HepG2 (cell line): ENCODE results near the gene BMP2K. TPM values are rescaled to one million over a fixed set of nuclear protein-coding genes. Genes with fewer than 3 reads are reported as not detected.
A peak's percentile ranks its signal among the peaks of the same experiment; 100 is the strongest.

Experiments used
- ATM ChIP-seq: fragments of 450-650 bp; IDR thresholded peaks from 2 replicates; pipeline ENCODE4 v1.7.1; 2017; ENCODE audit warnings: mild to moderate bottlenecking, borderline replicate concordance
- CENPT ChIP-seq: sonication (generic); formaldehyde crosslinking; IDR thresholded peaks from 2 replicates; pipeline ENCODE4 v1.8.0; 2022; ENCODE audit warnings: low read depth, mild to moderate bottlenecking, moderate library complexity, missing genetic modification reagents
- E2F2 ChIP-seq: sonication (generic); formaldehyde crosslinking; IDR thresholded peaks from 2 replicates; pipeline ENCODE4 v1.4.0; 2020; ENCODE audit warnings: missing genetic modification reagents, borderline replicate concordance
- FOSL2 ChIP-seq: sonication (generic); formaldehyde crosslinking; IDR thresholded peaks from 2 replicates; pipeline ENCODE4 v1.4.0; 2020; ENCODE audit warnings: missing genetic modification reagents
- GATAD1 ChIP-seq: IDR thresholded peaks from 2 replicates; pipeline ENCODE4 v1.6.1; 2016; ENCODE audit warnings: missing genetic modification reagents, missing compliant biosample characterization
- GLI4 ChIP-seq: sonication (generic); formaldehyde crosslinking; IDR thresholded peaks from 2 replicates; pipeline ENCODE4 v1.5.1; 2020; ENCODE audit warnings: missing genetic modification reagents, mild to moderate bottlenecking, moderate library complexity, borderline replicate concordance
- GMEB2 ChIP-seq: IDR thresholded peaks from 2 replicates; pipeline ENCODE4 v1.6.1; 2016; ENCODE audit warnings: missing biosample characterization, missing genetic modification reagents, low read depth
- HNRNPUL1 ChIP-seq: fragments of 200-400 bp; formaldehyde crosslinking; IDR thresholded peaks from 2 replicates; pipeline ENCODE4 v1.6.1; 2017; ENCODE audit warnings: low read depth, mild to moderate bottlenecking, low read length, moderate library complexity
- JUNB ChIP-seq: sonication (generic); formaldehyde crosslinking; IDR thresholded peaks from 2 replicates; pipeline ENCODE4 v1.8.0; 2022; ENCODE audit warnings: missing genetic modification reagents, mild to moderate bottlenecking, borderline replicate concordance
- PRMT3 ChIP-seq: sonication (generic); formaldehyde crosslinking; IDR thresholded peaks from 2 replicates; pipeline ENCODE4 v1.8.1; 2022; ENCODE audit warnings: low read depth, mild to moderate bottlenecking, moderate library complexity, missing genetic modification reagents, borderline replicate concordance
- TGIF2 ChIP-seq: IDR thresholded peaks from 2 replicates; pipeline ENCODE4 v1.6.1; 2016; ENCODE audit warnings: control low read depth, missing compliant biosample characterization
- ZNF230 ChIP-seq: sonication (generic); formaldehyde crosslinking; IDR thresholded peaks from 2 replicates; pipeline ENCODE4 v1.4.0; 2020; ENCODE audit warnings: mild to moderate bottlenecking, missing genetic modification reagents
- ZNF296 ChIP-seq: sonication (generic); formaldehyde crosslinking; conservative IDR thresholded peaks from 2 replicates; pipeline ENCODE4 v1.5.0; 2020; ENCODE audit warnings: mild to moderate bottlenecking, missing genetic modification reagents
- ZNF407 ChIP-seq: sonication (generic); formaldehyde crosslinking; IDR thresholded peaks from one replicate; pipeline ENCODE4 v1.5.1; 2020; ENCODE audit warnings: mild to moderate bottlenecking, missing genetic modification reagents; ENCODE audit errors: not compliant biosample characterization
- ZNF556 ChIP-seq: sonication (generic); formaldehyde crosslinking; IDR thresholded peaks from 2 replicates; pipeline ENCODE4 v1.4.0; 2020; ENCODE audit warnings: mild to moderate bottlenecking, missing genetic modification reagents, borderline replicate concordance
- polyA plus RNA-seq, 8 experiments: library from polyadenylated mRNA; depleted of rRNA in 3 of 8; stranded (reverse) in 7 of 8; unstranded in 1 of 8; fragments of >200 nt; fragmentation: Illumina TruSeq in 4 of 8; extraction: Trizol in 4 of 8; gene quantifications; 2 replicates each; pipeline versions ENCODE4 v1.2.1 to v1.2.3, GENCODE V29; 2011 to 2016; ENCODE audit warnings: low read depth in 4 of 8, missing spikeins in 1 of 8, mixed read lengths in 1 of 8; ENCODE audit not compliant: insufficient read depth in 1 of 8
- total RNA-seq, 5 experiments: library from RNA; depleted of rRNA; stranded (reverse); fragments of >200 nt; fragmentation: Illumina TruSeq; extraction: Trizol; gene quantifications; 2 replicates each; pipeline ENCODE4 v1.2.3, GENCODE V29; 2016; ENCODE audit warnings: low read depth in 1 of 5
- TF ChIP-seq, protein P1 (sequence below): IDR thresholded peaks from 2 replicates; pipeline ENCODE4 v1.6.1; 2016; ENCODE audit warnings: low read depth

BMP2K gene
- total and polyA plus RNA-seq, 2 of the 13 experiments (the other 11 are each of a cell fraction or from before 2014, with no cell fraction given): 8.6 to 15.2 TPM

DNA sequence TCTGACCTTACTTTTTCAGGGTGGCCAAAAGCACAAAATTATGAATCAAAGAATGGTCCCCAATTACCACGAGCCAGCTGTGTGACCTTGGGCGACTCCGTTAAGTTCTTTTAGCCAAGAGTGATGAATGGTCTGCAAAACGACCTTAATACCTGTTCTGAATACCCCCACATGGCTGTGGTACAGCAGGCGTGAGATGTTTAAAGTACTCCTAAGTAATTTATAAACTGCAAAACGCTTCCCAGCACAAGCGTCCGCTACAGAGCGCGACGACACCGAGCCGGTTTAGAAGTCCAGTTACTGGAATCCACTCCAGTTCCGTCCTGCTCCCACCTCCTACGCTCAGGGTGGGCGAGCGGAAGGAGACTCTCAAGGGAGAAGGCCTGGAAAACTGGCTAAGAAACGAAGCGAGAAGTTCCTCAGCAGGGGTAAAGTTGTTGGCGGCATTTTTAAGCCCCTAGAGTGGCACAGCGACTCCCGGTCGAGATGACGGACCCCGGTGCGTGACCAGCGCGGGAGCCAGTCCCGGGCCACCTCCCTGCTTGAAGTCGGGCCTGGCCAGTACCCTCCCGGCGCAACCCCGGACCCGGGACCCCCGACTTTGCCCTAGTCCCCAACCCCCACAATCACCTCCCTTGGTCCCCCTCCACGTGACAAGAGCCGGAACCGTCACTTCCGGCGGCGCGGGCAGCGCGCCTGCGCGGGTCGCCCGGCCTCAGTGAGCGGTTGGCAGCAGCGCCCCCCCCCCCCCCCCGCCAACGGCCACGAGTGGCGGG is 659 bp upstream of the BMP2K start (continued):
- TF ChIP-seq, protein P1, sequence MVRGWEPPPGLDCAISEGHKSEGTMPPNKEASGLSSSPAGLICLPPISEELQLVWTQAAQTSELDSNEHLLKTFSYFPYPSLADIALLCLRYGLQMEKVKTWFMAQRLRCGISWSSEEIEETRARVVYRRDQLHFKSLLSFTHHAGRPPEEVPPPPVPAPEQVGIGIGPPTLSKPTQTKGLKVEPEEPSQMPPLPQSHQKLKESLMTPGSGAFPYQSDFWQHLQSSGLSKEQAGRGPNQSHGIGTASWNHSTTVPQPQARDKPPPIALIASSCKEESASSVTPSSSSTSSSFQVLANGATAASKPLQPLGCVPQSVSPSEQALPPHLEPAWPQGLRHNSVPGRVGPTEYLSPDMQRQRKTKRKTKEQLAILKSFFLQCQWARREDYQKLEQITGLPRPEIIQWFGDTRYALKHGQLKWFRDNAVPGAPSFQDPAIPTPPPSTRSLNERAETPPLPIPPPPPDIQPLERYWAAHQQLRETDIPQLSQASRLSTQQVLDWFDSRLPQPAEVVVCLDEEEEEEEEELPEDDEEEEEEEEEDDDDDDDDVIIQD (CRISPR knock-in tag): no peak
- TF ChIP-seq GLI4 (no peak), CENPT (CRISPR knock-in tag) (no peak), FOSL2 (CRISPR knock-in tag) (0 out of 2 replicates have a peak, but pooled peaks have one; percentile 9), JUNB (CRISPR knock-in tag) (peak; percentile 38; the same call in 1 of the 2 replicates), TGIF2 (0 out of 2 replicates have a peak, but pooled peaks have one; percentile 58), GATAD1 (CRISPR knock-in tag) (peak; percentile 76), PRMT3 (CRISPR knock-in tag) (0 out of 2 replicates have a peak, but pooled peaks have one; percentile 47), ZNF296 (CRISPR knock-in tag) (no peak), ATM (no peak), ZNF230 (CRISPR knock-in tag) (no peak), GMEB2 (CRISPR knock-in tag) (no peak), E2F2 (CRISPR knock-in tag) (no peak), ZNF407 (CRISPR knock-in tag) (no peak), HNRNPUL1 (no peak), ZNF556 (CRISPR knock-in tag) (0 out of 2 replicates have a peak, but pooled peaks have one; percentile 19)
